ENCODE data around the gene PDE10A.

PDE10A gene

GRCh38 chr6:165689699-165690098, 26.7 kb upstream of the PDE10A start:
- DNase-seq (ENCODE audit: low spot score), result no peak
- no peak for TF ChIP-seq CTCF (IDR thresholded peaks at IDR 0.05; ENCODE audit: extremely low read depth, missing control alignments)

GRCh38 chr6:165686596-165687365, 23.7 kb upstream of the PDE10A start:
- no peak for DNase-seq (ENCODE audit: low spot score)
- TF ChIP-seq CTCF (IDR thresholded peaks at IDR 0.05; ENCODE audit: extremely low read depth, missing control alignments), result no peak

- no peak for TF ChIP-seq CTCF (IDR thresholded peaks at IDR 0.05; ENCODE audit: extremely low read depth, missing control alignments)
- DNase-seq (ENCODE audit: low spot score), result no peak
Observed at GRCh38 chr6:165685302-165685701, 22.3 kb upstream of the PDE10A start.

GRCh38 chr6:165684333-165684732, 21.3 kb upstream of the PDE10A start:
- no peak for TF ChIP-seq CTCF (IDR thresholded peaks at IDR 0.05; ENCODE audit: extremely low read depth, missing control alignments)
- no peak for DNase-seq (ENCODE audit: low spot score)

- TF ChIP-seq CTCF (IDR thresholded peaks at IDR 0.05; ENCODE audit: extremely low read depth, missing control alignments), result no peak
- DNase-seq (ENCODE audit: low spot score), result no peak
Observed at GRCh38 chr6:165680975-165681374, 17.9 kb upstream of the PDE10A start.

GRCh38 chr6:165679326-165679725, 16.3 kb upstream of the PDE10A start:
- no peak for TF ChIP-seq CTCF (IDR thresholded peaks at IDR 0.05; ENCODE audit: extremely low read depth, missing control alignments)
- no peak for DNase-seq (ENCODE audit: low spot score)

GRCh38 chr6:165678904-165679303, 15.9 kb upstream of the PDE10A start:
- no peak for TF ChIP-seq CTCF (IDR thresholded peaks at IDR 0.05; ENCODE audit: extremely low read depth, missing control alignments)
- DNase-seq (ENCODE audit: low spot score), result no peak

All from GM20000 (cell line).